ENCODE data around the gene FMNL2.
"Not testable (repeated sequence)": the region's sequence is repeated elsewhere in the genome, so short reads cannot be mapped to it uniquely, and the experiment has no call there.

Gene FMNL2

DNA sequence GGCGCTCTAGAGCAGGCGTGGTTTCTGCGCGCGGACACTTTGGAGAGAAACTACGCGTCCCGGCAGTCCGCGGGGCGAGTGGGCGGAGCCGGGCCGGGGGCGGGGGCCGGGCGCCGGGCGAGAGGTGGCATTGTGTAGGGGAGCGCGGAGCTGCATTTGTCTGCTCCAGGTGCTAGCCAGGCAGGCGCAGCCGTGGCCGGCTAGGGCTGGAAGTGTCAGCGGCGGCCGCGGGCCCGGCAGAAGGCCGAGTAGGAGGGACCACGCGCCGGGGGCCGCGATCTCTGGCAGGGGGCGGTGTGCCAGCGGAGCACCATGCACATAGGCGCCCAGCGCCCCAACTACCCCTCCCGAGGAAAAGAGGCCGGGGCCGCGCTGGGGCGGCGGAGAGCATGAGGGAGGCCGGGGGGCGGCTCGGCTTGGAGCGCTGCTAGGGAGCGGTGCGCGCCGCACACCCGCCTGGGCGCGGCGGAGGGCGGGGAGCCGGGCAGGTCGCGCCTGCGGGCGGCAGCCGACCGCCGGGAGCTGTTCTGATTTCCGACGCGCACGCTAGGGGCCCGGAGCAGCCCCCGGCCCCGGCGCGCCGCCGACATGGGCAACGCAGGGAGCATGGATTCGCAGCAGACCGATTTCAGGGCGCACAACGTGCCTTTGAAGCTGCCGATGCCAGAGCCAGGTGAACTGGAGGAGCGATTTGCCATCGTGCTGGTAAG is at the start of gene FMNL2:
FMNL2 (plus strand) TSS at position 159 of the 710 bp plus-strand sequence.
- no peak for DNase-seq

DNA sequence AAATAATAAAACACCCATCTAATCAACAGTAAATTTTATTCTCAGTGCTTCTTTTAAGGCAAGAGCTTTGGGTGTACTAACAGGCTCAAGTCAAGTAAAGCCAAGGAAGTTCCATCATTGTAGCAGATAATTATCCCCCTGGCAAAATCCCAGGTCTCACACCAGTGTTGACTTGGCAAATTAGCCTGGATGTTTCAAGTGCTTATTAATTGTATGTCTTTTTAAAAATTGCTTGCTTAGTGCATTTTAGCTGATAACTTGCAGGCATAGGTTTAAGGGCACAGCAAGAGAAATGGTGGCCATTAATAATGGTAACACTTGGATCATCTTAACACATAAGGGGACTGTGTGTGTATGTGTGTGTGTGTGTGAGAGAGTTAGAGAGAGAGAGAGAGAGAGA is 42.0 kb upstream of the FMNL2 start:
- DNase-seq, result no peak

DNA sequence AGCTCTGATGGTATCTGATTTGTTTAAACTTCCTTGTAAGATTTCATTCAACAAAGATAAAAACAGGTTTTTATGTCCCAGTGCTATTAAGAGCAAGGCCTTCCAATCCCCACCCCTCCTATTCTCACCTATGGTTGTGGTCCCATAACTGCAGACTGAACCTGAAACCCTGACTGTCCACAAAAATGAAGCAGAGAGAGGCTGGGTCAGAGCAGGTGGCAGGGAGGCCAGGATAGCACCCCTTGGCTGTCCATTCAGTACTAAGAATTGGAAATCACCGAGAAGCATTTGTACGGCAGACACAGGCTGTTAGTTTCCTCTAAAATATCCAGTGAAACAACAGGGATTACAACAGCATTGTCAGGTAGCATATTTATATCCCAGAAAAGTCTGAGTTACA is 37.3 kb upstream of the FMNL2 start:
- DNase-seq, result no peak

DNA sequence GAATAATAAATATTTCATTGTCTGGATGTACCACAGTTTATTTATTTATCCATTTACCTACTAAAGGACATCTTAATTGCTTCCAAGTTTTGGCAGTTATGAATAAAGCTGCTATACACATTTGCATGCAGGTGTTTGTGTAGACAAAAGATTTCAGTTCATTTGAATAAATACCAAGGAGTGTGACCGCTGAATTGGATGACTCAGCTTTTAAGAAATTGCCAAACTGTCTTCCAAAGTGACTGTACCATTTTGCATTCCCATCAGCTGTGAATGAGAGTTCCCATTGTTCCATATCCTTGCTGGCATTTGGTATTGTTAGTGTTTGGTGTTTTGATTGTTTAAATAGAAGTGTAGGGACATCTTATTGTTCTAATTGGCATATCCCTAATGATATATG is 36.2 kb upstream of the FMNL2 start:
- no peak for DNase-seq

DNA sequence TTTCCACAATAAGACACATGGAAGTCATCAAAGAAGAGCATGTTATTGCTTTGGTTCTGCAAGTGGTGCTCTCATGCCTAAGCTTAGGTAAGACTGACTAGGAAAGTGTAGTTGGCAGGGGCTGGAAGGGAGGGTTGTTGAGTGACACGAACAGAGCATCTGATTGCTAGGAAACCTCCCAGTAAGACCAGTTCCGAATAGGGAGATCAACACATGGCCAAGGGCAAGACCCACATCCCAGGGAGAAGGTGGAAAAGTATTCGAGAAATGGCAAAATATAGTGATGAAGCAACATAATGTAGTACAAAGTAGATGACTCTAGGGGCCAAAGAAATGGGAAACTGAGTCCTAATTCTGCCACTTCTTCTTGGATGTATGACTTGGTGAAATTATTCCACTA is 33.8 kb upstream of the FMNL2 start:
- DNase-seq, result no peak

DNA sequence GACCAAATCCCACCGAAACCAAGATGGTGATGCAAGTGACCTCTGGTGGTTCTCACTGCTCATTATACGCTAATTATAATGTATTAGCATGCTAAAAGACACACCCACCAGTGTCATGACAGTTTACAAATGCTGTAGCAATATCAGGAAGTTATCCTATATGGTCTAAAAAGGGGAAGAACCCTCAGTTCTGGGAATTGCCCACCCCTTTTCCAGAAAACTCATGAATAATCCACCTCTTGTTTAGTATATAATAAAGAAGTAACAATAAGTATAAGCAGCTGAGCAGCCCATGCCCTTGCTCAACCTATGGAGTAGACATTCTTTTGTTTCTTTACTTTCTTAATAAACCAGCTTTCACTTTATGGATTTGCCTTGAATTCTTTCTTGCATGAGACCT is 31.0 kb upstream of the FMNL2 start:
- DNase-seq, result no peak

DNA sequence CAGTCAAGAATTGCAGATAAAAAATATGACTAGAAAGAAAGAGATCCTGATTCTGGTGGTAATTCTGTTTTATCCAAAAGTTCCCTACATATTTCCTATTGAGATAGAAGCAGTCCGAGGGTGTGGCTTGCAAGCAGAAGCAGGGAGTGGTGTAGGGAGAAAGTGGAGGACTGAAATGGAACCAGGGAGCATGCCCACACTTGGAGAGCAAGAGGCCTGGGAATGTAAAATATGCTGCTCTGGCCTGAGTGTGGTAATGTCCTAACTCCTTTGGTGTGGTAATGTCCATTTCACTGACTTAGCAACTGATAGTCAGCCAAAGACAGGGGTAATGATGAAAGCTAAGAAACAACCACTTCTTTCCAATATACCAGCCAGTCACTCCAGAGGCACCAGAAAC is 30.1 kb upstream of the FMNL2 start:
- no peak for DNase-seq

DNA sequence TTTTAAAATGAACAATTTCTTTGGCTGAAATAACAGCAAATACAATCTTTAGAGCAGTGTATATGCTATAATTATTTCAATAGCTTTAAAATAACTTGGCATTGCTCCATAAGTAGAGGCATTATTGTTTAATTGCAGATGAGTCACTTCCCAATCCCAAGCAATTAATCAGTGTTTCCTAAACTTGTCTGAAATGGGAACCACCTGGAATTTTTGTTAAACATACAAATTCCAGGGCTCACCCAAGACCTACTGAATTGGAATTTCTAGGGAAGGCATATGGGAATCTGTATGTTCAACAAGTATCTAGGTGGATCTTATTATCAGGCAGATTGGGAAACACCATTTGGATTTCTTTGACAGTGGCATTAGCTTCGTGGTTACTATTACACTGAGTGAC is 27.1 kb upstream of the FMNL2 start:
- no peak for DNase-seq

DNA sequence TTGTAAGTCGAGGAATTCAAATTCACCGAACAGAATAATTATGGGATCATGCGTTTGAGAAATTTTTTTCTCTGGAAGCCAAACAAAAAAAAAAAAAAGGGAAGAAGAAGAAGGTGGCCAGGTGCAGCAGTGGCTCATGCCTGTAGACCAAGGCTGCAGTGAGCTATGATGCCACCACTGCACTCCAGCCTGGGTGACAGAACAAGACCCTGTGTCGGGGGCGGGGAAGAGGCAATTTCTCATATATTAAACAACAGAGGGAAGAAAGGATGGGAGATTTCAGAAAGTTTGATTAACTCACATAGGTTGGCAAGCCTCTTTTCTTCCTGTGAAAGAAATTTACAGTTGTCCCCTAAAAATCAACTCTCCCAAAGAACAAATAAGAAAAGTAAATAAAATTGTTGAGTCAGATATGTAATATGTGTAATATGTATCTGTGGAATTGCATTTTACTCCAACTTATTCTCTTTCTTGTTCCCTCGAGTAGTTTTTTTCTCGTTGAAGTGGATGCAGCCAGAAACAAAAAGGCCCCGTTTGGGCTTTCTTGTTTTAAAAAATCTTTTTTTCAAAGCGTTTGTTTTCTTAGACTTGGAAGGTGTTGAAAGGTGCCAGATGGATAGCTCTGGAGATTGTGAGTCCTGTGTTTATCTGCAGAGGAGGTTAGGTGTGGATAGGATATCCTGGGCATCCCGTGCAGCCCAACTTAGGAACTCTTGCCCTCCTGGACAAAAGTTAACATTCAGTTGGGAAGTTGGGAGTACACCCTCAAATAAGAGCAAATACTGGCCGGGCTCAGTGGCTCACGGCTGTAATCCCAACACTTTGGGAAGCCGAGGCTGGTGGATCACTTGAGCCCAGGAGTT is 25.4 kb upstream of the FMNL2 start:
- no peak for DNase-seq

DNA sequence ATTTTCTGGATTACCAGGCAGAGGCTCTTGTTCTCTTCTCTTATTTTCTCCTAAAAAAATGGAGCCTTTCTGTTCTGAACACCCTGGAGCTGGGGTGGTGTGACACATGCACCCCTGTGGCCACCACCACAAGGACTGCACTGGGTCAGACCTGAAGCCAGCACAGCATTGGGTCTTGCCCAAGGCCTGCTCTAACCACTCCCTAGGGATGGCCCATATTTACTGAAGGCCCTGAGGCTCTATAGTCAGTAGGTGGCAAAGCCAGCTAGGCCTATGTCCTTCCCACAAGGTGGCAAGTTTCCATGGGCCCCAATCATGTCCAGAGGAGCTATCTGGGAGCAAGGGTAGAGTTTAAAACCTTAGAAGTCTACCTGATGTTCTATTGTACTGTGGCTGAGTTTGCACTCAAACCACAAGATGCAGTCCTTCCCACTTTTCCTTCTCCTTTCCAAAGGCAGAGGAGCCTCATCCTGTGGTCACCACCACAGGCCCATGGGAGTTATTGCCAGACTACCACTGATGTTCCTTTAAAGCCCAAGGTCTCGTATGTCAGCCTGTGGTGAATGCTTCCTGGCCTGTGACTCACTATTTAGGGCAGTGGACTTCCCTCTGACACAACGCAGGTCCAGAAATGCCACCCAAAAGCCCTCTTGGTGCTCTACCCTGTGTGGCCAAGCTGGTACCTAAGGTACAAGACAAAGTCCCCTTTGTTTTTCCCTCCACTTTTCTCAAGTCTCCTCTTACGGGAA is 15.0 kb upstream of the FMNL2 start:
- no peak for DNase-seq

DNA sequence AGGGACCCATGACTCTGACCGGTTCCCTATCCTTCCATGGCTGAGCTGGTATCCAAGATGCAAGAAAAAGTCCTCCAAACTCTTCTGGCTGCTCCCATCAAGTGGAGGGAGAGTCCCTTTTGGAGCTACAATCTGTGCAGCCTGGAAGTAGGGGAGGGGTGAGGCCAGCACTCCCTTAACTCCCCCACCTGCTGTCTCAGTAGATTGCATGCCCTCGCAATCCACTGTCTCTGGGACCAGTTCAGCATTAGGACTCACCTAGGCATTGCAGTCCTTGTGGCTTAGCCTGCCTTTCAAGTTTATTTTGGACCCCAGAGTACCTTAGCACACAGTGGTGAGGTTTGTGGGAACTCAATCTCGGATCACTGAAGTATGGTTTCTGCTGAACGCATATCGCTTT is 14.2 kb upstream of the FMNL2 start:
- DNase-seq, result no peak

DNA sequence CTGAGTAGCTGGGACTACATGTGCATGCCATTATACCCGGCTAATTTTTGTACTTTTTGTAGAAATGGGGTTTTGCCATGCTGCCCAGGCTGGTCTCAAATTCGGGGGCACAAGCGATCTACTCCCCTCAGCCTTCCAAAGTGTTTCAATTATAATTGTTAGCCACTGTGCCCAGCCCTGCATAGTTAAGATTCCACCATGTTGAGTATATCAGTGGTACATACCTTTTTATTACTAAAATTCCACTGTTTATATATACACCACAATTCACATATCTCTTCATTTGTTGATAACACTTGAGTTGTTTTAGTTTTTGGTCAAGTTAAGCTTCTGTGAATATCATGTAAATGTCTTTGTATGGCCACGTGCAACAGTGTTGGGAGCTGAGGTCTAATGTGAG is 12.8 kb upstream of the FMNL2 start:
- no peak for DNase-seq

DNA sequence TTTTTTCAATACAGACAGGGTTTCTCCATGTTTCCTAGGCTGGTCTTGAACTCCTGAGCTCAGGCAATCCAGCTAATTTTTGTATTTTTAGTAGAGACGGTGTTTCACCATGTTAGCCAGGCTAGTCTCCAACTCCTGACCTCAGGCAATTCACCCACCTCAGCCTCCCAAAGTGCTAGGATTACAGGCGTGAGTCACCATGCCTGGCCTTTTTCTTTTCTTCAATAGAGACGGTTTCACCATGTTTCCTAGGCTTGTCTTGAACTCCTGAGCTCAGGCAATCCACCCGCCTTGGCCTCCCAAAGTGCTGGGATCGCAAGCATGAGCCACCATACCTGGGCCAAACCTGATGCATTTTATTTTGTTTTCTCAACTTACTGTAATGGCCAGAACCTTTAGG is 9.8 kb upstream of the FMNL2 start:
- not testable (repeated sequence) for DNase-seq

DNA sequence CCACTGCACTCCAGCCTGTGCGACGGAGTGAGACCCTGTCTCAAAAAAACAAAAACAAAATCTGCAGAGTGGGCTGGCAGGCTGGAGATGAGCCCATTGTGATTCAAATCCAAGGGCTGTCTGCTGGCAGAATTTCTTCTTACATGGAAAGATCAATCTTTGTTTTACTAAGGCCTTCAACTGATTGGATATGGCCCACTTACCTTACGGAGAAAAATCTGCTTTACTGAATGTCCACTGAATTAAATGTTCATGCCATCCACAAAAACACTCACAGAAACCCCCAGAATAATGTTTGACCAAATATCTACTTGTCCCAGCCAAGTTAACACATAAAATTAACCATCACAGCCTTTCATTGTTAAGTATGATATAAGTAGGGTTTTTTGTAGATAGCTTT is 8.3 kb upstream of the FMNL2 start:
- no peak for DNase-seq

DNA sequence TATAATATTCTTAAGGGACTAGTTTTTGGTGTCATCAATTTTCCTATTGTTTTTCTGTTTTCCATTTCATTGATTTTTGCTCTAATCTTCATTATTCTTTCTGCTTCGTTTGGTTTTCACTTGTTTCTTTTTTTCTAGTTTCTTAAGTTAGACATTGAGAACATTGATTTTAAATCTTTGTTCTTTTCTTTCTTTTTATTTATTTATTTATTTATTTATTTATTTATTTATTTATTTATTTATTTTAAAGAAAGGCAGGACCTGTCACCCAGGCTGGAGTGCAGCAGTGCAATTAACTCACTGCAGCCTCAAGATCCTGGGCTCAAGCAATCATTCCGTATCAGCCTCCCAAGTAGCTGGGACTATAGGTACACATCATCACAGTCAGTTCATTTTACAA is 7.0 kb upstream of the FMNL2 start:
- DNase-seq, result no peak

DNA sequence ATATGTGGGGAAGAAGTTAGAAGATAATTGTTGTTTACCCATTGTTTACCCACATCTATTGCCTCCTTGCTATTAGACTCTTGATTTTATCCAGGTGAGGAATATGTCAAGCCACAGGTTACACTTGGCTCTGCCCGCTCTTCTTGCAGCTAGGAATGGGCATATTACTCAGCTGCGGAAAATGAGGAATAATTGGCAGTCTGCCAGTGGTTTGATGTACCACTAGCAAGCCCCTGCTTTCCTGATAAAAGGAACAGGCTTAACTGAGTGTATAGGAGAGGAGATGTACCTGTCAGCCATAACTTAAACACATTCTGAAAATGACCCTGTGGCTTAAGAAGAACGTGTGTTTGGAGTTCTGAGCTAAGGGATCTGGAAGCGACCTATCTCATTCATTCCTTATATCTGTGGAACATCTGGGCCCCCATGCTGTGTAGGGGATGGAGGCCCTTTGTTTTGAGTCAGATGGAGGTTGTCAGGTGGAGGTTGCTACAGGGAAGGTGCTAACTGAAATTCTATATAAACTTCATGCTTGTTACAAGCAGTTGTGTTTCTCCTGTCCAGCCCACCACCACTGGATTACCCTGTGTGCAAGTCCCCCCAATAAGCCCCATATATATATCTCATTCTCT is 4.6 kb upstream of the FMNL2 start:
- DNase-seq, result no peak

DNA sequence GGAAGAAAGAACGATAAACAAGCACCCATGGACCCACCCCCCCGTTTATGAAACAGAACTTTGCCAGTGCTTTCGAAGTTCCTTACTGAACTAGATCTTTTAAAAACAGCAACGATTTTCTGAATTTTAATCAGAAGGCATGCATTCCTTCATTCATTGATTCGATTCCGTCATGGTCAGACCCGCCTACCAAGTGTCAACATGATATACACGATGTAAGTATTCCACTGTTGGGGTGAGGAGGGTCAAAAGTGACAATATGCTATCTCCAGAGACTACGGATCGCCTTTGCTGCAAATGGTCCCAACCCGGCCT is 316 bp upstream of the FMNL2 start:
- DNase-seq, result peak; percentile 1 to 4

DNA sequence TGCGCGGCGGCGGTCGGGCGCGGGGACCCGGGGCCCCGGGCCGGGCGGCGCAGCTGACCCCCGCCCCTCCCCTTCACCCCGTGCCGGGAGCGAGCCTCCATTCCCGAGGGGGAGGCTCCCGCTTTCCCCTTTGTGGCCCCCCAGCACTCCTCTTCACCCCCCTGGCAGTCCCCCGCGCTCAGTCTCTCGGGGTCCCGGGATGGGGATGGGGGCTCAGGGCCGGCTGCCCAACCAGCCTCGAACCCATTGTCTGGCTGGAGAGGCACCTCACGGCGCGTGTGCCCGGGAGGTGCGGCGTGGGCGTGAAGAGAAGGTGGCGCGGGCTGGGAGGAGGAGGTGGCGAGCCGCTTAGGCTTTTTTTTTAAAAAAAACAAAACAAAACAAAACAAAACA is 748 bp downstream of the FMNL2 start:
- DNase-seq, result no peak

DNA sequence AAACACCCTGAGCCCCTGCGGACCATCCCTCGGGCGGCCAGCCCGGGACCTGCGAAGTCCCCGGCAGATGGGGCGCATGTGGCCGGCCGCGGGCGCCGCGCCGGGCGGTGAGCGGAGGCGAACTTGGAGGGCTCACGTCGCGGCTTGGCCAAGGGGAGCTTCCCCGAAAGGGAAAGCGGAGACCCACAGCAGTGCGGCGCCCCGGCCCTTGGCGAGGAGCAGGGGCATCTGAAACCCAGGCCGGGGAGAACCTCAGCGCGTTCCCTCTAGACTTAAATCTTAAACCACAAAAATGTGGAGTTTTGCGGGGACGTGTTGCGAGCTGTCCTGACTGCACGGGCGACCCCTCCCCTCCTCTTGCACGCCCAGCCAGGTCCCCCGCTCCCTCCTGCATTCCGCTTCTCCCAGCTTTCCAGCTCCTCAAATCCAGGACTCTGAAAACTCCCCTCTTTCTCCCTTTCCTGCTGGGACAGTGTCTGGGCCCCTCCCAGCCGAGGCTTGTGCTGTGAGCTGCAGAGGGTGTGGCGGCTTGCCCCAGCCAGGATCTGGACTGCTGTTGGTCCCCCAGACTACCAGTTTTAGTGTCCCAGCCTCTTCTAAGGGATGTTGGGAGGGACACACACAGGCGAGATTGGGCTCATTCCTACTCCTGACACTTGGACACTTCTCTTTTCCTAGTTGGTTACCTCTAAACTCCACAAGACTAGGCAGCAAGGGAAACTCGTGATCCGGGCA is 1.3 kb downstream of the FMNL2 start:
- no peak for DNase-seq

DNA sequence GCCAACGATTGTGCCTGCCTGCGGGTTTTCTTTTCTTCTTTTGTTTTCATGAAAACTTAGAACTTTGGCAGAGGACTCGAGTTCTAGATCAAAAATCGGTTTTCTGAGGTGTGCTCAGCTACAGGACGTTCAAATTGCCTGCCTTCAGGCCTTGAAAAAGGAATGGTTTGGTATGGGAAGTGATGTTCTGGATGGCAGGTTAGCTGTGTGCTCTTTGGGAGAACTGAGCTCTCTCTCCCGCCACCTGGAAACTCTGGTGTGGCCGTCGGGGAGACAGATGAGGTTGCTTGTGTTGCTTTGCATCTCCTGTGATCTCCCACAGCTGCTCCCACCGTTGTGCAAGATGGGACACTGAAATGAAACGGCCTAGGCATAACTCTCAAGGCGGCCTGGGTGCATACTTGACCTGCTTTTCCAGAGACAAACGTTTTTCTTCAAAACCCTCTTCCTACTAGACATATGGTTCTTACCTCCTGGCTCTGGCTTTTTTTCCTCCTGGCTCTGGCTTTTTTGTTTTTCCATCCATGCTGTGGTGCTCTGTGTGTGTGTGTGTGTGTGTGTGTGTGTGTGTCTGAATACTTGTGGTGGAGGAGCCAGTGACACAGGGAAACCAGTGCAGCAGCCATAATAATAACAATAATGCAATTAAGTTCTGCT is 2.0 kb downstream of the FMNL2 start:
- no peak for DNase-seq

DNA sequence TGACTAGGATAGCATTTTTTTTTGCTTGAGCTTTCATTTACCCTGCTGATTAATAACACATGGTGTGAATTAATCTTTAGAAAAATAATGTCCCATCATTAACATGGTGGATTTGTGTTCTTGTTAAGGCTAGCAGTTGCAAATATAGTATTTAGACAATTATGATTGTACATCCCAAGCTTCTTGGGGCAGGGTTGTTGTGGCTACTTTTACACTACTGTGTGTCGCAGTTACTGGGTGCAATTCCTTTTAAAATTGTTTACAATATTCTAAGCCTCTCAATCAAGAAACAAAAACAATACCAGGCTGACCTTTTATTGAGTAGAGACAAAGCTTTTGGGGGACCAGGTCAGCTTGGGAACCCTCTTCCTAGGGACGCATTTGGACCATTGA is 2.5 kb downstream of the FMNL2 start:
- no peak for DNase-seq

DNA sequence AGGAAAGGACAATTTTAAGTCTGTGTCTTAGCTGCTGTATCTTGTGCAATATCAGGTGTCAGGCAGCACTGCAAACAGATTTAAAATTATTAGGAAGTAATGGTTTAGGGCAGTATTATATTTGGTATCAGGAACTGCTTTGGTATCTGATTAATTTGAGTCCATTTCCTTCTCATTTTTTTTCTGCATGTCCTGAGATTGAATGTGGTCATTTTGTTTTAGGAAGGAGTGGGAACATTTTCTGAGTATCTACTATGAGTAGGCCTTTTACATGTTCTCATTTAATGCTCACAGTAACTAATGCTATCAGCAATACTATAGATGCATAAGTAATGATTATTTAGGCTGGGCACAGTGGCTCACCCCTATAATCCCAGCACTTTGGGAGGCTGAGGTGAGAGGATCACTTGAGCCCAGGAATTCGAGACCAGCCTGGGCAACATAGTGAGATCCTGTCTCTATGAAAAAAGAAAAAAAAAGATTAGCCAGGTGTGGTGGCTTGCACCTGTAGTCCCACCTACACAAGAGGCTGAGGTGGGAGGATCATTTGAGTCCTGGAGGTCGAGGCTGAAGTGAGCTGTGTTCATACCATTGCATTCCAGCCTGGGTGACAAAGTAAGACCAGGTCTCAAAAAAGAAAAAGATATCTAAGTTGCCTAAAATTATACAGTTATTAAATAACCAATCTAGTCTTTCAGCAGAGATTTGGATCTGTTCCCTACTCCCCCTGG is 4.7 kb downstream of the FMNL2 start:
- DNase-seq, result no peak
